SK-N-SH (cell line): ENCODE measurements around the gene MBD3. TPM values are rescaled to one million over a fixed set of nuclear protein-coding genes. Genes with fewer than 3 reads are reported as not detected.

Source experiments
- CTCF ChIA-PET: fragments of 300-600, 350-600 bp; formaldehyde crosslinking; extraction: SDS; loops from one replicate; lab custom pipeline; 2021; lab: Yijun Ruan, JAX
- POLR2A ChIA-PET: fragments of 350-600 bp; sonication (Branson Sonifier 250); formaldehyde crosslinking; extraction: SDS; loops from one replicate; lab custom pipeline; 2020; ENCODE audit warnings: antibody characterized with exemption, inconsistent platforms; lab: Yijun Ruan, JAX
- DNase-seq: peaks from one replicate; pipeline ENCODE4 v3.0.0; 2012
- H2AFZ ChIP-seq: fragments of 200-600 bp; sonication (generic); 2 replicates; pipeline ENCODE4 v1.8.1; 2016; ENCODE audit warnings: antibody characterized with exemption, mild to moderate bottlenecking, low read depth
- H3F3A ChIP-seq: fragments of 200-600 bp; sonication (generic); replicated peaks from 2 replicates; pipeline ENCODE3; 2016; ENCODE audit warnings: antibody characterized with exemption, mild to moderate bottlenecking; ENCODE audit not compliant: insufficient read depth
- H3K27ac ChIP-seq, 2 experiments: fragments of 200-500 bp in 1 of 2; fragments of 200-600 bp in 1 of 2; sonication (Bioruptor generic) in 1 of 2; sonication (generic), shearing (Covaris generic) in 1 of 2; 2 replicates each; pipeline versions ENCODE4 v1.5.1 to v1.6.1; 2014 to 2016; ENCODE audit warnings: low read depth in 2 of 2, inconsistent platforms in 1 of 2, low read length in 1 of 2, mild to moderate bottlenecking in 1 of 2, mixed read lengths in 1 of 2
- H3K27me3 ChIP-seq: fragments of 200-600 bp; sonication (generic), shearing (Covaris generic); 2 replicates; pipeline ENCODE4 v1.6.1; 2016; ENCODE audit warnings: mixed run types; ENCODE audit not compliant: insufficient read depth
- H3K36me3 ChIP-seq, 2 experiments: fragments of 200-500 bp in 1 of 2; fragments of 200-600 bp in 1 of 2; sonication (Bioruptor generic) in 1 of 2; sonication (generic) in 1 of 2; replicated peaks in 1 of 2; 2 replicates each; pipeline versions ENCODE3 to v1.5.1; 2014 to 2016; ENCODE audit warnings: low read length in 1 of 2, mild to moderate bottlenecking in 1 of 2; ENCODE audit not compliant: insufficient read depth in 2 of 2, control insufficient read depth in 1 of 2
- H3K4me1 ChIP-seq, 2 experiments: fragments of 200-500 bp in 1 of 2; fragments of 200-600 bp in 1 of 2; sonication (Bioruptor generic) in 1 of 2; sonication (generic), shearing (Covaris generic) in 1 of 2; 2 replicates each; pipeline versions ENCODE4 v1.5.1 to v1.6.1; 2014 to 2016; ENCODE audit warnings: low read depth in 1 of 2, low read length in 1 of 2, mixed run types in 1 of 2; ENCODE audit not compliant: insufficient read depth in 2 of 2, control insufficient read depth in 1 of 2
- H3K4me2 ChIP-seq: fragments of 200-600 bp; sonication (generic), shearing (Covaris generic); 2 replicates; pipeline ENCODE4 v1.6.1; 2017; ENCODE audit warnings: mixed run types
- H3K4me3 ChIP-seq, 2 experiments: fragments of 200-500 bp in 1 of 2; fragments of 200-600 bp in 1 of 2; sonication (Bioruptor generic) in 1 of 2; sonication (generic), shearing (Covaris generic) in 1 of 2; 2 replicates each; pipeline versions ENCODE4 v1.5.1 to v1.8.1; 2014 to 2016; ENCODE audit warnings: low read depth in 2 of 2, inconsistent platforms in 1 of 2, low read length in 1 of 2, mild to moderate bottlenecking in 1 of 2, mixed read lengths in 1 of 2, moderate library complexity in 1 of 2
- H3K79me2 ChIP-seq: fragments of 200-600 bp; sonication (generic); 2 replicates; pipeline ENCODE4 v1.8.1; 2017; ENCODE audit warnings: mild to moderate bottlenecking; ENCODE audit not compliant: insufficient read depth
- H3K9ac ChIP-seq: fragments of 200-600 bp; sonication (generic); 2 replicates; pipeline ENCODE4 v1.6.1; 2017; ENCODE audit warnings: mixed run types
- H3K9me2 ChIP-seq: fragments of 200-600 bp; sonication (generic); 2 replicates; pipeline ENCODE4 v1.6.1; 2017; ENCODE audit warnings: mixed run types
- H3K9me3 ChIP-seq: fragments of 200-600 bp; sonication (generic); 2 replicates; pipeline ENCODE4 v1.6.1; 2017; ENCODE audit warnings: mixed run types, mild to moderate bottlenecking, moderate library complexity
- H4K20me1 ChIP-seq: fragments of 200-600 bp; sonication (generic); 2 replicates; pipeline ENCODE4 v1.6.1; 2017; ENCODE audit warnings: mild to moderate bottlenecking, mixed run types; ENCODE audit not compliant: insufficient read depth
- CHD2 ChIP-seq: fragments of 150-350 bp; IDR thresholded peaks from 2 replicates; pipeline ENCODE4 v1.6.1; 2018; ENCODE audit warnings: low read length; ENCODE audit not compliant: partially characterized antibody
- CTCF ChIP-seq: fragments of 200-600 bp; sonication (generic); IDR thresholded peaks from 2 replicates; pipeline ENCODE4 v1.6.1; 2017; ENCODE audit warnings: antibody characterized with exemption, mild to moderate bottlenecking, moderate library complexity
- ELF1 ChIP-seq: IDR thresholded peaks from 2 replicates; pipeline ENCODE4 v1.4.0; 2012
- EP300 ChIP-seq, 2 experiments: IDR thresholded peaks; 2 replicates each; pipeline versions ENCODE4 v1.4.0 to v1.6.1; 2012; ENCODE audit warnings: borderline replicate concordance in 1 of 2, low read depth in 1 of 2, low read length in 1 of 2
- EZH2phosphoT487 ChIP-seq: fragments of 200-600 bp; sonication (generic); IDR thresholded peaks from 2 replicates; pipeline ENCODE4 v1.6.1; 2017; ENCODE audit warnings: low read depth, mixed run types, mild to moderate bottlenecking, antibody characterized with exemption, moderate library complexity, borderline replicate concordance
- FOSL2 ChIP-seq: IDR thresholded peaks from 2 replicates; pipeline ENCODE4 v1.4.0; 2012; ENCODE audit warnings: low read depth, mild to moderate bottlenecking, moderate library complexity, borderline replicate concordance
- FOXJ3 ChIP-seq: sonication (generic); formaldehyde crosslinking; IDR thresholded peaks from 2 replicates; pipeline ENCODE4 v1.5.1; 2020; ENCODE audit warnings: mild to moderate bottlenecking, missing genetic modification reagents
- PBX3 ChIP-seq: IDR thresholded peaks from 2 replicates; pipeline ENCODE4; 2012
- POLR2AphosphoS5 ChIP-seq: IDR thresholded peaks from 2 replicates; pipeline ENCODE4 v1.6.1; 2012; ENCODE audit warnings: low read depth, low read length
- RAD21 ChIP-seq: IDR thresholded peaks from 2 replicates; pipeline ENCODE4 v1.6.1; 2012; ENCODE audit warnings: mild to moderate bottlenecking, low read length
- REST ChIP-seq: IDR thresholded peaks from 2 replicates; pipeline ENCODE4 v1.6.1; 2012; ENCODE audit warnings: mild to moderate bottlenecking, low read depth, low read length, moderate library complexity
- RFX5 ChIP-seq: IDR thresholded peaks from 2 replicates; pipeline ENCODE4 v1.6.1; 2012; ENCODE audit warnings: mild to moderate bottlenecking, improper control_type of control experiment, low read length
- RXRA ChIP-seq: IDR thresholded peaks from 2 replicates; pipeline ENCODE4 v1.4.0; 2012; ENCODE audit warnings: low read depth, mild to moderate bottlenecking, borderline replicate concordance
- SMC3 ChIP-seq: IDR thresholded peaks from 2 replicates; pipeline ENCODE4 v1.6.1; 2012; ENCODE audit warnings: low read depth, low read length, improper control_type of control experiment
- USF1 ChIP-seq: IDR thresholded peaks from 2 replicates; pipeline ENCODE4 v1.4.0; 2012; ENCODE audit warnings: low read depth, borderline replicate concordance
- USF2 ChIP-seq: fragments of 150-350 bp; IDR thresholded peaks from 2 replicates; pipeline ENCODE4 v1.6.1; 2017; ENCODE audit warnings: antibody characterized with exemption, low read length, low read depth, borderline replicate concordance
- YY1 ChIP-seq: IDR thresholded peaks from 2 replicates; pipeline ENCODE4 v1.4.0; 2012; ENCODE audit warnings: low read depth, mild to moderate bottlenecking
- WGBS: methylation state at CpG from one replicate; pipeline ENCODE4 v1.1.6; 2017; ENCODE audit warnings: low lambda C conversion rate; 5-methylcytosine and 5-hydroxymethylcytosine counted together
- polyA plus RNA-seq, 3 experiments: library from polyadenylated mRNA; depleted of rRNA; stranded (reverse); fragments of >200 nt; gene quantifications; 2 replicates each; pipeline ENCODE4 v1.2.3, GENCODE V29; 2012

The MBD3 gene
- polyA plus RNA-seq, 1 of the 3 experiments (the other 2 are of a cell fraction), result 96.5 TPM

- Histone ChIP-seq H3K27ac (no peak overlapping the region; a peak in 1 of 4 replicates), H3K9me2 (no peaks in the 10 kb centered on the region), H3K9ac (no peak overlapping the region), H3K9me3 (no peaks in the 10 kb centered on the region), H3K79me2 (0 out of 2 replicates have a peak, but pooled peaks cover 6% of the 10 kb centered on the region), H3F3A (peaks cover 2% of the 10 kb centered on the region)
- TF ChIP-seq RAD21, result peak; percentile 35; the same call in 1 of the 2 replicates
- peak; percentile 37 for TF ChIP-seq CTCF
- no peak for TF ChIP-seq PBX3
- no peak for TF ChIP-seq FOSL2
- peak; percentile 35; the same call in 1 of the 2 replicates for TF ChIP-seq SMC3
- TF ChIP-seq ELF1, result no peak
- TF ChIP-seq, all 33 proteins: peak for 3
- H4K20me1 ChIP-seq, result peaks cover 10% of the 10 kb centered on the region; the same call in 1 of the 2 replicates
- H3K4me2 ChIP-seq, result no peak overlapping the region
- POLR2A ChIA-PET, result no interaction called here
- H3K4me3 ChIP-seq, result no peak overlapping the region
- DNase-seq, result peak; percentile 78
- CTCF ChIA-PET, result interaction anchor here (0.6 to 2.1 kb wide), 6 partner anchors 11 to 208 kb away, joined by 3 to 9 read pairs (median 3); partner anchors contain the start of gene UQCR11
- H3K36me3 ChIP-seq, result peaks cover 3 to 77% of the 10 kb centered on the region in 2 experiments
- WGBS, result 91% methylated on average over 23 of the region's 24 CpGs
- H2AFZ ChIP-seq, result no peak overlapping the region
- no peaks in the 10 kb centered on the region; a peak in 1 of 4 replicates for H3K4me1 ChIP-seq
- H3K27me3 ChIP-seq, result no peaks in the 10 kb centered on the region
These were observed 25.8 kb upstream of the MBD3 start for GRCh38 chr19:1618157-1619093.

- no peaks in the 10 kb centered on the region for H3K9me2 ChIP-seq
- no peak overlapping the region for H3K9ac ChIP-seq
- no peaks in the 10 kb centered on the region for H3K9me3 ChIP-seq
- peaks cover 3 to 81% of the 10 kb centered on the region in 2 experiments for H3K36me3 ChIP-seq
- 89% methylated on average over 4 of the region's 4 CpGs for WGBS
- H3K79me2 ChIP-seq, result no peaks in the 10 kb centered on the region
- no peaks in the 10 kb centered on the region for H3K27me3 ChIP-seq
- no peak overlapping the region for H3K27ac ChIP-seq
- peaks cover 10% of the 10 kb centered on the region; the same call in 1 of the 2 replicates for H4K20me1 ChIP-seq
- H3F3A ChIP-seq, result no peaks in the 10 kb centered on the region
- no peak overlapping the region for H3K4me2 ChIP-seq
- POLR2A ChIA-PET, result no interaction called here
- CTCF ChIA-PET, result interaction anchor here (0.6 to 2.1 kb wide), 5 partner anchors 9 to 209 kb away, joined by 3 to 9 read pairs (median 4); partner anchors contain the start of gene UQCR11
- DNase-seq, result no peak
- no peaks in the 10 kb centered on the region; a peak in 1 of 4 replicates for H3K4me1 ChIP-seq
- H2AFZ ChIP-seq, result no peak overlapping the region
- no peak overlapping the region for H3K4me3 ChIP-seq
- TF ChIP-seq EP300 (IDR thresholded peaks at IDR 0.05; ENCODE audit: borderline replicate concordance in 1 of 2, low read depth in 1 of 2, low read length in 1 of 2) (no peak), CHD2 (no peak), USF1 (no peak), YY1 (no peak), FOXJ3 (CRISPR knock-in tag) (no peak), POLR2AphosphoS5 (no peak), RFX5 (no peak), EZH2phosphoT487 (no peak), FOSL2 (no peak), REST (no peak), USF2 (no peak), RXRA (no peak)
These were observed 24.2 kb upstream of the MBD3 start for GRCh38 chr19:1616875-1617274.
